Measurements from ENCODE around the gene MMGT1. TPM values are rescaled to one million over a fixed set of nuclear protein-coding genes. Genes with fewer than 3 reads are reported as not detected.

Gene MMGT1
- total RNA-seq: 3.7 and 5.0 TPM in 2 replicates

GRCh38 chrX:135973548-135974278 lies at the start of gene MMGT1:
Gene MMGT1, minus strand, starts transcription at chrX:135973988. Its CDS starts 313 bp downstream, at chrX:135973675.

GRCh38 chrX:135985157-135985972 lies 11.6 kb upstream of the MMGT1 start, which contains the start of gene SLC9A6:
Gene SLC9A6, plus strand, starts transcription at chrX:135985435. Its CDS starts 224 bp downstream, at chrX:135985659.

Other genes with a start within 250 kb of the MMGT1 start
- not detected in 2 replicates for gene CT45A3, start 205.8 kb downstream of the MMGT1 start, total RNA-seq
- gene CT45A5, start 188.5 kb downstream of the MMGT1 start, total RNA-seq: not detected in 2 replicates
- gene CT45A6, start 171.2 kb downstream of the MMGT1 start, total RNA-seq: not detected in 2 replicates
- not detected in 2 replicates for gene CT45A2, start 154.0 kb downstream of the MMGT1 start, total RNA-seq
- not detected in 2 replicates for gene CT45A7, start 136.7 kb downstream of the MMGT1 start, total RNA-seq
- gene CT45A8, start 119.5 kb downstream of the MMGT1 start, total RNA-seq: not detected in 2 replicates
- gene CT45A9, start 102.2 kb downstream of the MMGT1 start, total RNA-seq: not detected in 2 replicates
- 0.32 TPM in 1 of 2 replicates, not detected in the other for gene CT45A10, start 80.5 kb downstream of the MMGT1 start, total RNA-seq
- under 0.01 TPM in 1 of 2 replicates, not detected in the other for gene SAGE1, start 80.3 kb downstream of the MMGT1 start, total RNA-seq
- 14.5 and 19.1 TPM in 2 replicates for gene SLC9A6, start 11.4 kb upstream of the MMGT1 start, total RNA-seq
- gene FHL1, start 173.5 kb upstream of the MMGT1 start, total RNA-seq: 49.3 and 78.4 TPM in 2 replicates